K562 (cell line): Measurements from ENCODE around the gene MEDAG.

Source experiments
- CHD2 ChIP-seq: IDR thresholded peaks from 2 replicates; pipeline ENCODE4 v1.6.1; 2011; ENCODE audit warnings: low read depth, low read length
- HIVEP1 ChIP-seq: fragments of 250-450 bp; sonication (Bioruptor Pico); IDR thresholded peaks from 2 replicates; pipeline ENCODE4 v1.4.0; 2020; ENCODE audit warnings: mild to moderate bottlenecking
- KLF1 ChIP-seq: fragments of 450-650 bp; IDR thresholded peaks from 2 replicates; pipeline ENCODE4 v1.6.1; 2016; ENCODE audit warnings: missing genetic modification characterization, missing compliant biosample characterization
- SMAD3 ChIP-seq: fragments of 450-650 bp; formaldehyde crosslinking; conservative IDR thresholded peaks from 2 replicates; pipeline ENCODE4 v1.4.0; 2020; ENCODE audit warnings: mild to moderate bottlenecking
- SRF ChIP-seq, 2 experiments: fragments of 250-450, 450-650 bp in 1 of 2; sonication (Bioruptor Pico) in 1 of 2; sonication (generic) in 1 of 2; formaldehyde crosslinking; IDR thresholded peaks; 2 replicates each; pipeline versions ENCODE4 v1.5.0 to v1.5.1; 2020 to 2022; ENCODE audit warnings: mild to moderate bottlenecking in 1 of 2, missing genetic modification reagents in 1 of 2
- TF ChIP-seq, protein P1 (sequence below), 3 experiments: IDR thresholded peaks in 2 of 3; conservative IDR thresholded peaks in 1 of 3; 2 replicates each; pipeline ENCODE4 v1.5.1; 2011 to 2012; ENCODE audit warnings: low read length in 3 of 3, mild to moderate bottlenecking in 3 of 3, control low read depth in 2 of 3, improper control_type of control experiment in 1 of 3, inconsistent platforms in 1 of 3, low read depth in 1 of 3, mixed read lengths in 1 of 3, moderate library complexity in 1 of 3; ENCODE audit not compliant: insufficient read depth in 2 of 3
- TF ChIP-seq, protein P2 (sequence below): sonication (generic); formaldehyde crosslinking; IDR thresholded peaks from 2 replicates; pipeline ENCODE4 v1.8.0; 2022; ENCODE audit warnings: mild to moderate bottlenecking, low read depth, missing genetic modification reagents
- TF ChIP-seq, protein P3 (sequence below): fragments of 250-450 bp; sonication (Bioruptor Pico); IDR thresholded peaks from 2 replicates; pipeline ENCODE4 v1.5.0; 2022; ENCODE audit warnings: mild to moderate bottlenecking
- TF ChIP-seq, protein P4 (sequence below), 2 experiments: fragments of 450-650 bp in 1 of 2; sonication (generic) in 1 of 2; formaldehyde crosslinking in 1 of 2; IDR thresholded peaks in 1 of 2; conservative IDR thresholded peaks in 1 of 2; 2 replicates each; pipeline versions ENCODE4 v1.6.1 to v1.8.1; 2016 to 2023; ENCODE audit warnings: mild to moderate bottlenecking in 2 of 2, moderate library complexity in 2 of 2, inconsistent platforms in 1 of 2, missing genetic modification reagents in 1 of 2
- TF ChIP-seq, protein P5 (sequence below): sonication (generic); formaldehyde crosslinking; IDR thresholded peaks from 2 replicates; pipeline ENCODE4 v1.8.1; 2022; ENCODE audit warnings: missing genetic modification reagents

DNA sequence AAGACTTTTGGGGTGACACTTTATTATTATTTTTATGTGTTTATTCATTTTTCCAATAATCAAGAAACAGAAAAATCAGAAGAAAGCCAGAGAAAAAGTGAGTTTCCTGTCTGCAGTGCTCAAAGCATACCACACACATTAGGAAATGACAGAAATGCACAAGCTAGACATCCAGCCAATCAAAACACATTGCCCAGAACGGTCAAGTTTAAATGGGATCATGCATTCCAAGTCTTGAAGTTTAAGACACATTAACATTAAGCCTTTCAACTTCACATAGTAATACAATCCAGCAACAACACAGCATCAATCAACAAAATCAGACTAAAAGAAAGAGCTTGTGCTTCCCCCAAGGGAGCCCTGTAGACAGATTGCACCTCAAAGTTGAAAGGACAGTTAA is 28.7 kb upstream of the MEDAG start:
- TF ChIP-seq, protein P1, sequence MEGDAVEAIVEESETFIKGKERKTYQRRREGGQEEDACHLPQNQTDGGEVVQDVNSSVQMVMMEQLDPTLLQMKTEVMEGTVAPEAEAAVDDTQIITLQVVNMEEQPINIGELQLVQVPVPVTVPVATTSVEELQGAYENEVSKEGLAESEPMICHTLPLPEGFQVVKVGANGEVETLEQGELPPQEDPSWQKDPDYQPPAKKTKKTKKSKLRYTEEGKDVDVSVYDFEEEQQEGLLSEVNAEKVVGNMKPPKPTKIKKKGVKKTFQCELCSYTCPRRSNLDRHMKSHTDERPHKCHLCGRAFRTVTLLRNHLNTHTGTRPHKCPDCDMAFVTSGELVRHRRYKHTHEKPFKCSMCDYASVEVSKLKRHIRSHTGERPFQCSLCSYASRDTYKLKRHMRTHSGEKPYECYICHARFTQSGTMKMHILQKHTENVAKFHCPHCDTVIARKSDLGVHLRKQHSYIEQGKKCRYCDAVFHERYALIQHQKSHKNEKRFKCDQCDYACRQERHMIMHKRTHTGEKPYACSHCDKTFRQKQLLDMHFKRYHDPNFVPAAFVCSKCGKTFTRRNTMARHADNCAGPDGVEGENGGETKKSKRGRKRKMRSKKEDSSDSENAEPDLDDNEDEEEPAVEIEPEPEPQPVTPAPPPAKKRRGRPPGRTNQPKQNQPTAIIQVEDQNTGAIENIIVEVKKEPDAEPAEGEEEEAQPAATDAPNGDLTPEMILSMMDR (IDR thresholded peaks at IDR 0.05 in 2 of 3, conservative IDR thresholded peaks at IDR 0.05 in 1 of 3; ENCODE audit: insufficient read depth in 2 of 3, low read depth in 1 of 3, low read length in 3 of 3) = no peak
- TF ChIP-seq, protein P2, sequence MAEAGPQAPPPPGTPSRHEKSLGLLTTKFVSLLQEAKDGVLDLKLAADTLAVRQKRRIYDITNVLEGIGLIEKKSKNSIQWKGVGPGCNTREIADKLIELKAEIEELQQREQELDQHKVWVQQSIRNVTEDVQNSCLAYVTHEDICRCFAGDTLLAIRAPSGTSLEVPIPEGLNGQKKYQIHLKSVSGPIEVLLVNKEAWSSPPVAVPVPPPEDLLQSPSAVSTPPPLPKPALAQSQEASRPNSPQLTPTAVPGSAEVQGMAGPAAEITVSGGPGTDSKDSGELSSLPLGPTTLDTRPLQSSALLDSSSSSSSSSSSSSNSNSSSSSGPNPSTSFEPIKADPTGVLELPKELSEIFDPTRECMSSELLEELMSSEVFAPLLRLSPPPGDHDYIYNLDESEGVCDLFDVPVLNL (CRISPR knock-in tag) = no peak
- TF ChIP-seq, protein P3, sequence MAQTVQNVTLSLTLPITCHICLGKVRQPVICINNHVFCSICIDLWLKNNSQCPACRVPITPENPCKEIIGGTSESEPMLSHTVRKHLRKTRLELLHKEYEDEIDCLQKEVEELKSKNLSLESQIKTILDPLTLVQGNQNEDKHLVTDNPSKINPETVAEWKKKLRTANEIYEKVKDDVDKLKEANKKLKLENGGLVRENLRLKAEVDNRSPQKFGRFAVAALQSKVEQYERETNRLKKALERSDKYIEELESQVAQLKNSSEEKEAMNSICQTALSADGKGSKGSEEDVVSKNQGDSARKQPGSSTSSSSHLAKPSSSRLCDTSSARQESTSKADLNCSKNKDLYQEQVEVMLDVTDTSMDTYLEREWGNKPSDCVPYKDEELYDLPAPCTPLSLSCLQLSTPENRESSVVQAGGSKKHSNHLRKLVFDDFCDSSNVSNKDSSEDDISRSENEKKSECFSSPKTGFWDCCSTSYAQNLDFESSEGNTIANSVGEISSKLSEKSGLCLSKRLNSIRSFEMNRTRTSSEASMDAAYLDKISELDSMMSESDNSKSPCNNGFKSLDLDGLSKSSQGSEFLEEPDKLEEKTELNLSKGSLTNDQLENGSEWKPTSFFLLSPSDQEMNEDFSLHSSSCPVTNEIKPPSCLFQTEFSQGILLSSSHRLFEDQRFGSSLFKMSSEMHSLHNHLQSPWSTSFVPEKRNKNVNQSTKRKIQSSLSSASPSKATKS (CRISPR knock-in tag) = no peak
- TF ChIP-seq, protein P4, sequence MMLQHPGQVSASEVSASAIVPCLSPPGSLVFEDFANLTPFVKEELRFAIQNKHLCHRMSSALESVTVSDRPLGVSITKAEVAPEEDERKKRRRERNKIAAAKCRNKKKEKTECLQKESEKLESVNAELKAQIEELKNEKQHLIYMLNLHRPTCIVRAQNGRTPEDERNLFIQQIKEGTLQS (IDR thresholded peaks at IDR 0.05) = no peak
- TF ChIP-seq, protein P4 (CRISPR knock-in tag; conservative IDR thresholded peaks at IDR 0.05) = no peak
- TF ChIP-seq HIVEP1 (CRISPR knock-in tag) = no peak
- TF ChIP-seq, protein P5, sequence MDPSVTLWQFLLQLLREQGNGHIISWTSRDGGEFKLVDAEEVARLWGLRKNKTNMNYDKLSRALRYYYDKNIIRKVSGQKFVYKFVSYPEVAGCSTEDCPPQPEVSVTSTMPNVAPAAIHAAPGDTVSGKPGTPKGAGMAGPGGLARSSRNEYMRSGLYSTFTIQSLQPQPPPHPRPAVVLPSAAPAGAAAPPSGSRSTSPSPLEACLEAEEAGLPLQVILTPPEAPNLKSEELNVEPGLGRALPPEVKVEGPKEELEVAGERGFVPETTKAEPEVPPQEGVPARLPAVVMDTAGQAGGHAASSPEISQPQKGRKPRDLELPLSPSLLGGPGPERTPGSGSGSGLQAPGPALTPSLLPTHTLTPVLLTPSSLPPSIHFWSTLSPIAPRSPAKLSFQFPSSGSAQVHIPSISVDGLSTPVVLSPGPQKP = no peak
- no peak for TF ChIP-seq SRF (CRISPR knock-in tag; IDR thresholded peaks at IDR 0.05)
- TF ChIP-seq CHD2 = no peak
- TF ChIP-seq KLF1 (tag) = no peak
- no peak for TF ChIP-seq SMAD3
